Colonic mucosa (tissue), 4 donors: ENCODE measurements around the gene CALCOCO2. TPM values are rescaled to one million over a fixed set of nuclear protein-coding genes. Genes with fewer than 3 reads are reported as not detected.

Source experiments
- DNase-seq: peaks from one replicate; pipeline ENCODE4 v3.0.0-alpha.2; 2020
- H3K27ac ChIP-seq: fragments of 200-600 bp; one replicate; pipeline ENCODE4 v1.8.0; 2021
- H3K27me3 ChIP-seq: fragments of 200-600 bp; one replicate; pipeline ENCODE4 v1.8.0; 2021
- H3K36me3 ChIP-seq: fragments of 200-600 bp; one replicate; pipeline ENCODE4 v1.8.0; 2021
- H3K4me1 ChIP-seq: fragments of 200-600 bp; one replicate; pipeline ENCODE4 v1.8.0; 2021; ENCODE audit warnings: mild to moderate bottlenecking
- H3K4me3 ChIP-seq: fragments of 200-600 bp; one replicate; pipeline ENCODE4 v1.8.0; 2021
- H3K9ac ChIP-seq, 2 donors: one replicate each; pipeline ENCODE4 v1.7.0; 2013; ENCODE audit warnings: control low read depth in 2 of 2, low read depth in 2 of 2, low read length in 2 of 2
- H3K9me3 ChIP-seq: fragments of 200-600 bp; one replicate; pipeline ENCODE4 v1.8.0; 2021
- CTCF ChIP-seq: fragments of 200-600 bp; IDR thresholded peaks from one replicate; pipeline ENCODE4 v1.8.0; 2022; ENCODE audit warnings: antibody characterized with exemption, mild to moderate bottlenecking
- intact Hi-C: fragments of 100-400 bp; cut with DNase I; formaldehyde crosslinking; loops from one replicate; pipeline ENCODE4 v1.14.1; 2022
- total RNA-seq, 2 donors: library from RNA; stranded (reverse); fragmentation: NEBNext Ultra II Directional in 1 of 2; extraction: Animal tissue kit (Norgen Biotek cat#: 25700) in 1 of 2; gene quantifications; one replicate each; pipeline ENCODE4 v1.2.1, GENCODE V29; 2021
- donor health status: healthy.
- donor health status: DM: no; HTN: no; CAD: no.
- donor health status: DM: no; HTN: no; CAD: no.

Gene CALCOCO2
- 100 to 1,000 TPM; 187 to 232 TPM for total RNA-seq

- Histone ChIP-seq H3K4me1 (no peaks in the 10 kb centered on the region), H3K27ac (peak within 1 kb of the TSS; percentile 97), H3K9me3 (no peaks in the 10 kb centered on the region), H3K4me3 (peak within 1 kb of the TSS; percentile 95), H3K27me3 (no peaks in the 10 kb centered on the region), H3K9ac (peak within 1 kb of the TSS; percentile 96 to 99), H3K36me3 (no peaks in the 10 kb centered on the region)
- DNase-seq, result peak; percentile 97
- intact Hi-C loops, result no loop called here
- no peak for TF ChIP-seq CTCF
These were observed at the start of gene CALCOCO2 for GRCh38 chr17:48830840-48831548. Gene CALCOCO2 (plus strand): TSS chr17:48831035. CDS start chr17:48841708, 10,673 bp downstream.

GRCh38 chr17:48787828-48788227, 43.0 kb upstream of the CALCOCO2 start:
- Histone ChIP-seq H3K4me1 (no peaks in the 10 kb centered on the region), H3K27me3 (no peaks in the 10 kb centered on the region), H3K4me3 (no peak overlapping the region), H3K9me3 (no peaks in the 10 kb centered on the region), H3K9ac (no peak overlapping the region), H3K36me3 (no peaks in the 10 kb centered on the region), H3K27ac (no peak overlapping the region)
- intact Hi-C loops, result loop anchor here (2.0 kb wide), 1 partner anchor 109 kb away; no protein-coding TSS in a partner anchor
- TF ChIP-seq CTCF, result no peak
- DNase-seq, result no peak

GRCh38 chr17:48790607-48791127, 40.2 kb upstream of the CALCOCO2 start:
- H3K9me3 ChIP-seq, result no peaks in the 10 kb centered on the region
- H3K4me1 ChIP-seq, result no peaks in the 10 kb centered on the region
- no peak for TF ChIP-seq CTCF
- no peaks in the 10 kb centered on the region for H3K36me3 ChIP-seq
- no peaks in the 10 kb centered on the region for H3K27me3 ChIP-seq
- peak overlapping the region in 1 of 2 donors; percentile 65 for H3K9ac ChIP-seq
- H3K27ac ChIP-seq, result peak overlapping the region; percentile 71
- no peak overlapping the region for H3K4me3 ChIP-seq
- DNase-seq, result peak; percentile 72
- intact Hi-C loops, result loop anchor here (2.0 kb wide), 1 partner anchor 66 kb away; no protein-coding TSS in a partner anchor

GRCh38 chr17:48791128-48792032, 39.5 kb upstream of the CALCOCO2 start:
- H3K4me1 ChIP-seq, result no peaks in the 10 kb centered on the region
- peak; percentile 65 for TF ChIP-seq CTCF
- DNase-seq, result peak; percentile 95
- no peak overlapping the region for H3K4me3 ChIP-seq
- intact Hi-C loops, result loop anchor here (2.0 kb wide), 1 partner anchor 67 kb away; no protein-coding TSS in a partner anchor
- no peaks in the 10 kb centered on the region for H3K9me3 ChIP-seq
- peak overlapping the region in 1 of 2 donors; percentile 65 for H3K9ac ChIP-seq
- H3K27ac ChIP-seq, result peak overlapping the region; percentile 71
- no peaks in the 10 kb centered on the region for H3K36me3 ChIP-seq
- no peaks in the 10 kb centered on the region for H3K27me3 ChIP-seq
